A549 (cell line): ENCODE data around the gene DMRT1. TPM values are rescaled to one million over a fixed set of nuclear protein-coding genes. Genes with fewer than 3 reads are reported as not detected.

Source experiments
- ATAC-seq, 2 experiments: fragments of 200-7000 bp in 1 of 2; fragments of >200 bp in 1 of 2; cut with Nextera tagmentation in 1 of 2; cut with Tn5 transposase in 1 of 2; 3 replicates each; pipeline versions ENCODE4 v1.8.0 to v1.9.1; 2018 to 2020; ENCODE audit warnings: mild to moderate bottlenecking in 1 of 2, moderate library complexity in 1 of 2
- CTCF ChIA-PET: fragments of 300-600 bp; sonication (Branson Sonifier 250); formaldehyde crosslinking; extraction: SDS; loops from one replicate; lab custom pipeline; 2021; ENCODE audit warnings: antibody characterized with exemption, inconsistent platforms; lab: Yijun Ruan, JAX
- POLR2A ChIA-PET: fragments of 350-600 bp; formaldehyde crosslinking; extraction: SDS; loops from one replicate; lab custom pipeline; 2021; ENCODE audit warnings: antibody characterized with exemption, inconsistent platforms; lab: Yijun Ruan, JAX
- DNase-seq, 2 experiments: peaks; one replicate each; pipeline versions ENCODE4 v3.0.0 to v3.0.0-alpha.2; 2011 to 2016; ENCODE audit warnings: low read depth in 1 of 2, low spot score in 1 of 2
- FAIRE-seq: peaks from 2 replicates; lab custom pipeline; 2011; peaks lifted over from hg19 to GRCh38; lab: Jason Lieb, UNC
- H3K27ac ChIP-seq, 2 experiments: fragments of >200 bp; sonication (Bioruptor Twin); formaldehyde crosslinking; 3 replicates each; pipeline ENCODE4 v1.5.1; 2016 to 2017
- H3K4me1 ChIP-seq: fragments of >200 bp; sonication (Bioruptor Twin); formaldehyde crosslinking; 3 replicates; pipeline ENCODE4 v1.6.1; 2016
- H3K4me2 ChIP-seq: fragments of >200 bp; sonication (Bioruptor Twin); formaldehyde crosslinking; 3 replicates; pipeline ENCODE4 v1.6.1; 2016
- H3K4me3 ChIP-seq: fragments of >200 bp; sonication (Bioruptor Twin); formaldehyde crosslinking; 3 replicates; pipeline ENCODE4 v1.5.1; 2016
- H3K9me3 ChIP-seq: fragments of >200 bp; sonication (Bioruptor Twin); formaldehyde crosslinking; 3 replicates; pipeline ENCODE4 v1.6.1; 2016
- CBX2 ChIP-seq: fragments of 200-600 bp; sonication (generic); IDR thresholded peaks from 2 replicates; pipeline ENCODE4 v1.6.1; 2016; ENCODE audit warnings: low read depth, mild to moderate bottlenecking, borderline replicate concordance
- E2F6 ChIP-seq: IDR thresholded peaks from 2 replicates; pipeline ENCODE4 v1.6.1; 2012; ENCODE audit warnings: low read depth, borderline replicate concordance
- HOXA7 ChIP-seq: fragments of 250-450 bp; sonication (Bioruptor Pico); IDR thresholded peaks from 2 replicates; pipeline ENCODE4 v1.5.0; 2020; ENCODE audit warnings: mild to moderate bottlenecking, moderate library complexity
- HOXB13 ChIP-seq: fragments of 250-450 bp; sonication (Bioruptor Pico); IDR thresholded peaks from 2 replicates; pipeline ENCODE4 v1.5.0; 2020; ENCODE audit warnings: low read depth, mild to moderate bottlenecking, moderate library complexity
- HOXB5 ChIP-seq: fragments of 250-450 bp; sonication (Bioruptor Pico); IDR thresholded peaks from 2 replicates; pipeline ENCODE4 v1.5.0; 2020; ENCODE audit warnings: mild to moderate bottlenecking, moderate library complexity
- MAFK ChIP-seq: fragments of 450-650 bp; IDR thresholded peaks from 2 replicates; pipeline ENCODE4 v1.6.1; 2014; ENCODE audit not compliant: partially characterized antibody
- MAZ ChIP-seq: fragments of 150-350 bp; IDR thresholded peaks from 2 replicates; pipeline ENCODE4 v1.6.1; 2014; ENCODE audit warnings: antibody characterized with exemption, low read depth, low read length, borderline replicate concordance
- PBX3 ChIP-seq: IDR thresholded peaks from 2 replicates; pipeline ENCODE4 v1.6.1; 2012
- POLR2A ChIP-seq: IDR thresholded peaks from 2 replicates; pipeline ENCODE4 v1.6.1; 2012; ENCODE audit warnings: mild to moderate bottlenecking, low read length
- RAD21 ChIP-seq, 2 experiments: fragments of >200 bp in 1 of 2; sonication (Bioruptor Twin) in 1 of 2; formaldehyde crosslinking in 1 of 2; IDR thresholded peaks in 1 of 2; conservative IDR thresholded peaks in 1 of 2; 2 replicates in 1 of 2; 3 replicates in 1 of 2; pipeline ENCODE4 v1.6.1; 2012 to 2018; ENCODE audit warnings: inconsistent platforms in 1 of 2
- RCOR1 ChIP-seq: fragments of 150-350 bp; IDR thresholded peaks from 2 replicates; pipeline ENCODE4 v1.6.1; 2014; ENCODE audit warnings: antibody characterized with exemption, low read length, low read depth
- ZNF302 ChIP-seq: fragments of 250-450 bp; sonication (Bioruptor Pico); IDR thresholded peaks from 2 replicates; pipeline ENCODE4 v1.9.0; 2021; ENCODE audit warnings: inconsistent platforms, mild to moderate bottlenecking, moderate library complexity
- ZSCAN20 ChIP-seq: fragments of 250-450 bp; sonication (Bioruptor Pico); IDR thresholded peaks from 2 replicates; pipeline ENCODE4 v1.8.0; 2022; ENCODE audit warnings: mild to moderate bottlenecking, moderate library complexity
- WGBS: methylation state at CpG from one replicate; pipeline ENCODE4 v1.1.6; 2017; ENCODE audit errors: missing lambda C conversion rate; 5-methylcytosine and 5-hydroxymethylcytosine counted together
- polyA plus RNA-seq, 4 experiments: library from polyadenylated mRNA; depleted of rRNA in 3 of 4; stranded (reverse); fragments of >200 nt; fragmentation: RNase III in 1 of 4; extraction: RNeasy Plus Mini Kit Qiagen cat#74134 plus additional on column Dnase treatment in 1 of 4; gene quantifications; 2 replicates in 3 of 4; 3 replicates in 1 of 4; pipeline ENCODE4 v1.2.3, GENCODE V29; 2011 to 2017
- TF ChIP-seq, protein P1 (sequence below): fragments of 250-450 bp; sonication (Bioruptor Pico); IDR thresholded peaks from 2 replicates; pipeline ENCODE4 v1.5.0; 2020; ENCODE audit warnings: low read depth, mild to moderate bottlenecking, moderate library complexity
- TF ChIP-seq, protein P2 (sequence below): fragments of 200-600 bp; sonication (generic); IDR thresholded peaks from 2 replicates; pipeline ENCODE4 v1.6.1; 2016; ENCODE audit warnings: antibody characterized with exemption, mild to moderate bottlenecking, moderate library complexity
- TF ChIP-seq, protein P3 (sequence below): fragments of >200 bp; sonication (Bioruptor Twin); formaldehyde crosslinking; IDR thresholded peaks from 2 replicates; pipeline ENCODE4 v1.6.1; 2016

Gene DMRT1
- polyA plus RNA-seq, 2 of the 4 experiments (the other 2 are of a cell fraction) = not detected

DNA sequence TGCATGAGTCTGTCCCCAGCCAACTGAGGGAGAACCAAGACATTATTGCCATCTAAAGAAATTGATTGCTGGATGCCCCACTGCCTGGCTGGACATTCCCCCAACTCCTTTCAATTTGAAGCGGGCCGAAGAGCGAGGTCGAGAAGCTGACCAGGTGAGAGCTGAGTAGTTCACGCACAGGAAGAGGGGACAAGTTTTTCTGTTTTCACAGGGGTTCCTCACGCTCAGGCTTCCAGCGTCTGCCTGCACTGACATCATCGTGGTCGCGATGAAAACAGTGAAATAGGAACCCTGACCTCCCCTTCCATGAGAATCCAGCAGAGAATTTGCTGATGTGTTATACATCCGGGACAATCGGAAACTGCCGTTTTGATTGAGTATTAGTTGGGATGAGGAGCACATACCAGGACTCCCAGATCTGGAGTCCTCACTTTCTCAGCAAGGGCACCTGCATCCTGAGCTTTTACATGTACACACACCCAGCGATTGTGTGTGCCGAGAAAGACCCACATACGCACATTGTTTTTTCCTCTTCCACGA is 131.9 kb downstream of the DMRT1 start:
- peaks cover 4% of the 10 kb centered on the region; the same call in 1 of the 3 replicates for H3K4me1 ChIP-seq
- TF ChIP-seq HOXB13 (no peak), RCOR1 (no peak), RAD21 (conservative IDR thresholded peaks at IDR 0.05 in 1 of 2, IDR thresholded peaks at IDR 0.05 in 1 of 2) (no peak), PBX3 (no peak), POLR2A (no peak), E2F6 (no peak), ZSCAN20 (CRISPR knock-in tag) (no peak)
- TF ChIP-seq, protein P1, sequence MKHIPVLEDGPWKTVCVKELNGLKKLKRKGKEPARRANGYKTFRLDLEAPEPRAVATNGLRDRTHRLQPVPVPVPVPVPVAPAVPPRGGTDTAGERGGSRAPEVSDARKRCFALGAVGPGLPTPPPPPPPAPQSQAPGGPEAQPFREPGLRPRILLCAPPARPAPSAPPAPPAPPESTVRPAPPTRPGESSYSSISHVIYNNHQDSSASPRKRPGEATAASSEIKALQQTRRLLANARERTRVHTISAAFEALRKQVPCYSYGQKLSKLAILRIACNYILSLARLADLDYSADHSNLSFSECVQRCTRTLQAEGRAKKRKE (CRISPR knock-in tag) = no peak
- TF ChIP-seq, all 56 proteins: peak for 0
- H3K4me2 ChIP-seq = no peak overlapping the region
- no peak overlapping the region for H3K27ac ChIP-seq
- 81% methylated on average over 17 of the region's 17 CpGs for whole genome bisulfite sequencing
- DNase-seq (no peak), ATAC-seq (no peak), FAIRE-seq (no peak)
- CTCF ChIA-PET = no interaction called here
- POLR2A ChIA-PET = no interaction called here
- no peak overlapping the region for H3K4me3 ChIP-seq
- peaks cover 3% of the 10 kb centered on the region; the same call in 1 of the 3 replicates for H3K9me3 ChIP-seq

- Histone ChIP-seq H3K27ac (no peak overlapping the region), H3K9me3 (peaks cover 3% of the 10 kb centered on the region; the same call in 1 of the 3 replicates), H3K4me2 (no peak overlapping the region), H3K4me3 (no peak overlapping the region), H3K4me1 (peaks cover 4% of the 10 kb centered on the region; the same call in 1 of the 3 replicates)
- ATAC-seq (no peak), DNase-seq (no peak), FAIRE-seq (no peak)
- 45% methylated on average over 29 of the region's 29 CpGs for WGBS
- TF ChIP-seq E2F6 (no peak), RAD21 (conservative IDR thresholded peaks at IDR 0.05 in 1 of 2, IDR thresholded peaks at IDR 0.05 in 1 of 2) (no peak), HOXA7 (CRISPR knock-in tag) (no peak), HOXB5 (CRISPR knock-in tag) (no peak), ZNF302 (no peak), MAZ (no peak), MAFK (no peak), CBX2 (no peak), HOXB13 (no peak)
- TF ChIP-seq, protein P2, sequence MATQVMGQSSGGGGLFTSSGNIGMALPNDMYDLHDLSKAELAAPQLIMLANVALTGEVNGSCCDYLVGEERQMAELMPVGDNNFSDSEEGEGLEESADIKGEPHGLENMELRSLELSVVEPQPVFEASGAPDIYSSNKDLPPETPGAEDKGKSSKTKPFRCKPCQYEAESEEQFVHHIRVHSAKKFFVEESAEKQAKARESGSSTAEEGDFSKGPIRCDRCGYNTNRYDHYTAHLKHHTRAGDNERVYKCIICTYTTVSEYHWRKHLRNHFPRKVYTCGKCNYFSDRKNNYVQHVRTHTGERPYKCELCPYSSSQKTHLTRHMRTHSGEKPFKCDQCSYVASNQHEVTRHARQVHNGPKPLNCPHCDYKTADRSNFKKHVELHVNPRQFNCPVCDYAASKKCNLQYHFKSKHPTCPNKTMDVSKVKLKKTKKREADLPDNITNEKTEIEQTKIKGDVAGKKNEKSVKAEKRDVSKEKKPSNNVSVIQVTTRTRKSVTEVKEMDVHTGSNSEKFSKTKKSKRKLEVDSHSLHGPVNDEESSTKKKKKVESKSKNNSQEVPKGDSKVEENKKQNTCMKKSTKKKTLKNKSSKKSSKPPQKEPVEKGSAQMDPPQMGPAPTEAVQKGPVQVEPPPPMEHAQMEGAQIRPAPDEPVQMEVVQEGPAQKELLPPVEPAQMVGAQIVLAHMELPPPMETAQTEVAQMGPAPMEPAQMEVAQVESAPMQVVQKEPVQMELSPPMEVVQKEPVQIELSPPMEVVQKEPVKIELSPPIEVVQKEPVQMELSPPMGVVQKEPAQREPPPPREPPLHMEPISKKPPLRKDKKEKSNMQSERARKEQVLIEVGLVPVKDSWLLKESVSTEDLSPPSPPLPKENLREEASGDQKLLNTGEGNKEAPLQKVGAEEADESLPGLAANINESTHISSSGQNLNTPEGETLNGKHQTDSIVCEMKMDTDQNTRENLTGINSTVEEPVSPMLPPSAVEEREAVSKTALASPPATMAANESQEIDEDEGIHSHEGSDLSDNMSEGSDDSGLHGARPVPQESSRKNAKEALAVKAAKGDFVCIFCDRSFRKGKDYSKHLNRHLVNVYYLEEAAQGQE = no peak
- TF ChIP-seq, protein P3, sequence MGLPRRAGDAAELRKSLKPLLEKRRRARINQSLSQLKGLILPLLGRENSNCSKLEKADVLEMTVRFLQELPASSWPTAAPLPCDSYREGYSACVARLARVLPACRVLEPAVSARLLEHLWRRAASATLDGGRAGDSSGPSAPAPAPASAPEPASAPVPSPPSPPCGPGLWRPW = no peak
- CTCF ChIA-PET = interaction anchor here (1.0 to 1.2 kb wide), 2 partner anchors 8 to 35 kb away, joined by 3 to 4 read pairs; no protein-coding TSS in a partner anchor
- POLR2A ChIA-PET = no interaction called here
These were observed 132.8 kb downstream of the DMRT1 start for GRCh38 chr9:974031-974995.
